ENCODE measurements around the gene TRIM40.

TRIM40 gene

DNA sequence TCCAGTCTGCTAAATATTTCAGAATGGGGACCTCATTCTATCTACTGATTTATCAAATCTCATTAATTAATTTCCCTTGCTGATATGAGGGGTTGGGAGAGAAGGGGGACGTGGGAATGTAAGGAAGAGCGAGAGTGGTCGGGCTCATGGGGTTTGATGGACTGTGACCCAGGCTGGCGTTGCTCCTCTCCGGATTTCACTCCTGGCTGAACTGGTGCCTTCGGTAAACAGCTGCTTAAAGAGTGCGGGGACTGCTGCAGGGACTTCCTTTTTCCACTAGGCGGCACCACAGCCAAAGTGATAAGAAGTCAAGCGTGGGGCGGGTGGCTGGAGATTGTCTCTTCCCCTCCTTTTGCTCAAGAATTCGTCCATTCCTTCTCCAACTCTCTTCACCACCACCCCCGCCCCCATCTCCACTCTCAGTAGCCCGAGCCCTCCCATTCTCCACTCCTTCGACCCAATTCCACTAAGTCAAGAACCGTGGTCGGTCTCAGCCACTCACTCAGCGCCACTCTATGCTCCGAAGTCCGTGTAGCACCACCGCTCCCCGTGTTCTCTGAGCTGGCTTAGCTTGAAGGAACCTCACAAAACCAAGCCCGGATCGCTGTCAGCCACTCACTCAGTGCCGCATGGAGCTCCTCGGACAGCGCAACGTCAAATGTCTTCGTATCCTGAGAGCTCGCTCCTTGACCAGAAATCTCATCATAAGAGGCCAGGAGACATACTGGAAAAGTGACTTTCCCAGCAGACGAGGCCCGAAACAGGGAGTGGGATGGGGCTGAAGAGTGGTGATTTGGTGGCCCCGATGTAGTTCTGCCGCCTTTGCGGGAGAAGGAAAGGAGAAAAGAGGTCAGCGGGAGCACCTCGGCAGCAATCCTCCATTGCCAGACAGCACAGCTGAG is 32.7 kb upstream of the TRIM40 start:
- ChIA-PET CTCF (interaction anchor here (0.6 to 8.6 kb wide), 31 partner anchors 9 to 350 kb away, joined by 3 to 313 read pairs (median 4); partner anchors contain the start of genes POLR1H, TRIM31 and TRIM40), POLR2A (interaction anchor here (0.9 kb wide), 1 partner anchor 27 kb away, joined by 3 read pairs; no protein-coding TSS in a partner anchor)
- peak; percentile 89 for DNase-seq (ENCODE audit: extremely low spot score)
- TF ChIP-seq, protein P1, sequence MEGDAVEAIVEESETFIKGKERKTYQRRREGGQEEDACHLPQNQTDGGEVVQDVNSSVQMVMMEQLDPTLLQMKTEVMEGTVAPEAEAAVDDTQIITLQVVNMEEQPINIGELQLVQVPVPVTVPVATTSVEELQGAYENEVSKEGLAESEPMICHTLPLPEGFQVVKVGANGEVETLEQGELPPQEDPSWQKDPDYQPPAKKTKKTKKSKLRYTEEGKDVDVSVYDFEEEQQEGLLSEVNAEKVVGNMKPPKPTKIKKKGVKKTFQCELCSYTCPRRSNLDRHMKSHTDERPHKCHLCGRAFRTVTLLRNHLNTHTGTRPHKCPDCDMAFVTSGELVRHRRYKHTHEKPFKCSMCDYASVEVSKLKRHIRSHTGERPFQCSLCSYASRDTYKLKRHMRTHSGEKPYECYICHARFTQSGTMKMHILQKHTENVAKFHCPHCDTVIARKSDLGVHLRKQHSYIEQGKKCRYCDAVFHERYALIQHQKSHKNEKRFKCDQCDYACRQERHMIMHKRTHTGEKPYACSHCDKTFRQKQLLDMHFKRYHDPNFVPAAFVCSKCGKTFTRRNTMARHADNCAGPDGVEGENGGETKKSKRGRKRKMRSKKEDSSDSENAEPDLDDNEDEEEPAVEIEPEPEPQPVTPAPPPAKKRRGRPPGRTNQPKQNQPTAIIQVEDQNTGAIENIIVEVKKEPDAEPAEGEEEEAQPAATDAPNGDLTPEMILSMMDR (IDR thresholded peaks at IDR 0.05; ENCODE audit: control extremely low read depth, extremely low read depth, low read depth, missing control alignments): peak; percentile 98

DNA sequence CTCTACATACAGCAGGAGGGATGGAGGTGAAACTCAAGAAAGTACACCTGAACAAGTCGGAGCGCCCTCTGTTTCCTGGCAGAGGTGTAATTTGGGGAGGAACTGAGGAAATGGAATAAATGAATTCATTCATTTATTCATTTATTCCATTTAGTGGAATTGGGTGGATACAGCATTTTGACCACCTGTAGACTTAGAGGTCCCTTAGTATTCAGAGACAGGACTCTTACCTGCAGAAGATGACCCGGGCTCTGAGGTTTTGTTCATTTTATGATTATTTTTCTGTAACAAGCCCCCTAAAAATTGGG is 32.1 kb upstream of the TRIM40 start:
- CTCF ChIA-PET: interaction anchor here (1.0 to 8.6 kb wide), 29 partner anchors 9 to 306 kb away, joined by 3 to 313 read pairs (median 5); partner anchors contain the start of genes POLR1H, TRIM31 and TRIM40
- no peak for DNase-seq (ENCODE audit: extremely low spot score)
- TF ChIP-seq, protein P1 (IDR thresholded peaks at IDR 0.05; ENCODE audit: control extremely low read depth, extremely low read depth, low read depth, missing control alignments): no peak
- POLR2A ChIA-PET: interaction anchor here (0.9 kb wide), 1 partner anchor 28 kb away, joined by 3 read pairs; no protein-coding TSS in a partner anchor

DNA sequence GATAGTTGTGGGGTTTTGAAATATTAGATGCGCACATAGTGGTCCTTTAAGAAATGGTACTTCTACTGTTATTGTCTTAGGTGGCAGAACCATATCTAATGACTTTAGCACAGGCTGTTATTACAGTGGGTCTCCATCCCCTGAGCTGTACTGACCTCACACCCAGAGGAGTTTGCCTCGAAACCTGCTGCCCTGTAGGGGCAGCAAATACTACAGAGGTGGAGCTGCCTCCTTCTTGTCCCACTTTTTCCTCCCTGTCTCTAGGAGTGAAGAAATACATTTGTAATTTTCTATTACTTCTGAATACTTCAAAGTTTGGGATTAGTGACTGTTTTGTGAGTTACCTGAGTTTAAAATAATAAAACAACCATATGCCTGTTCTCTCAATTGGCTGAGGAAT is 31.3 kb upstream of the TRIM40 start:
- ChIA-PET POLR2A (no interaction called here), CTCF (interaction anchor here (0.9 to 8.6 kb wide), 12 partner anchors 9 to 307 kb away, joined by 3 to 313 read pairs (median 13); partner anchors contain the start of genes TRIM31 and TRIM40)
- TF ChIP-seq, protein P1 (IDR thresholded peaks at IDR 0.05; ENCODE audit: control extremely low read depth, extremely low read depth, low read depth, missing control alignments): no peak
- DNase-seq (ENCODE audit: extremely low spot score): no peak

DNA sequence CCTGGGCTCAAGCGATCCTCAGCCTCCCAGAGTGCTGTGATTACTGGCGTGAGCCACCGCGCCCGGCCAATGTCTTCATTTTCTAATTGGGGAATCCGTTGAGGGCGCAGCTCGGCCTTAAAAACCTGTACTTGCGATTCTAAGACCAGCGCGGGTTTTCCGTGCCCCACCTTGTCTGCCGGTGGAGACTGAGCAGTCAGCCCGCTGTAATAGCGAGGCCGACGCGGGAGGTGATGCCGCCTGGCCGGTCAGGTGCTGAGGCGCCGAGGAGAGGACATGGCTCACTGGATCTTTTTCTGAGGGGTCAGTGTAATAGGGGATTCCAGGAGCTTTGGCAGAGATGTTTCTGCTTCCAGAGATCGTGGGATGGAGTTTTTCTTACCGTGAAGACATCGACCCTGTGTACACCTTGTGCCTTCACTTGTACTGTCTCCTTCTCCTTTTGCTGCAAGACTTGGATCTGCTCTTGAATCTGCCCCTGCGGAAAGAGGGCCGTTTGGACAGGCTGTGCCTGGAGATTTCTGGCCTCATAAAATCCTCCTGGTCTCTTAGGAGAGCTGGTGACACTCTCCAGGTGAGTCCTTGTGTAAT is 24.6 kb upstream of the TRIM40 start:
- no peak for DNase-seq (ENCODE audit: extremely low spot score)
- POLR2A ChIA-PET: no interaction called here
- CTCF ChIA-PET: interaction anchor here (1.3 to 4.0 kb wide), 3 partner anchors 8 to 20 kb away, joined by 5 to 31 read pairs (median 22); no protein-coding TSS in a partner anchor
- TF ChIP-seq, protein P1 (IDR thresholded peaks at IDR 0.05; ENCODE audit: control extremely low read depth, extremely low read depth, low read depth, missing control alignments): no peak

DNA sequence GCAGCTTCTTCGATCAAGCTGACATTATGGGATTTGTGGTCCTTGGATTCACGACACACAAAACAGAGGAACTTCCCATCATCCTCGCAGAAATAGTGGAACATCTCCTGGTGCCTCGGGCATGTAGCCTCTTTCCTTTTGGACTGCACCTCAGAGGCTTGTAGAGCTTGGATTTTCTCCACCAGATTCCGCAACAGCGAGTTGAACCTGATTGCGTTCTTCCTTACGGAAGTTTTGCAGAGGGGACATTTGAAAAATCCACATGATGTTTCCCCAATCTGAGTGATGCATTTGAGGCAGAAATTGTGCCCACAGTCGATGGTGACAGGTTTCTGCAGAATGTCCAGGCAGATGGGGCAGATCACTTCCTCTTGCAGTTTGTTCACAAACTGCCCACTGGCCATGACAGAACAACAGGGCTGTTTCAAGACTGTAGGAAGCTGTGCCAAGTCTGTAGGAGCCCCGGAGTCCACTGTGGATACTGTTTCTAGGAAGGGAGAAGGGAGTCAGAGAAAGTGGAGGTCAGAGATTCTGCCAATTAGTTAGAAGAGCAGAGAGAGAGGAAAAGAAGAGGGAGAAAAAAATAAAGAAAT is 23.4 kb upstream of the TRIM40 start:
- ChIA-PET POLR2A (no interaction called here), CTCF (interaction anchor here (1.0 to 4.0 kb wide), 5 partner anchors 8 to 18 kb away, joined by 4 to 31 read pairs (median 5); no protein-coding TSS in a partner anchor)
- TF ChIP-seq, protein P1 (IDR thresholded peaks at IDR 0.05; ENCODE audit: control extremely low read depth, extremely low read depth, low read depth, missing control alignments): no peak
- no peak for DNase-seq (ENCODE audit: extremely low spot score)
